Psoas muscle (tissue), 8 donors: Measurements from ENCODE around the gene LIN7B. TPM values are rescaled to one million over a fixed set of nuclear protein-coding genes. Genes with fewer than 3 reads are reported as not detected.

Experiments
- ATAC-seq, 4 donors: fragments of 200-7000 bp; cut with Tn5 transposase; one replicate each; pipeline ENCODE4 v1.9.1; 2020; ENCODE audit warnings: moderate library complexity in 3 of 4, mild to moderate bottlenecking in 2 of 4
- DNase-seq, 2 donors: peaks; one replicate each; pipeline ENCODE4 v3.0.0-alpha.2; 2020
- H3K27ac ChIP-seq: fragments of 200-600 bp; one replicate; pipeline ENCODE4 v1.8.0; 2022
- H3K27me3 ChIP-seq, 3 donors: fragments of 200-600 bp in 1 of 3; one replicate each; pipeline versions ENCODE4 v1.6.1 to v1.8.0; 2013 to 2022; ENCODE audit warnings: low read length in 2 of 3, mild to moderate bottlenecking in 2 of 3, moderate library complexity in 1 of 3; ENCODE audit not compliant: insufficient read depth in 3 of 3
- H3K36me3 ChIP-seq, 2 donors: fragments of 200-600 bp in 1 of 2; one replicate each; pipeline versions ENCODE4 v1.6.1 to v1.8.0; 2013 to 2022; ENCODE audit warnings: low read depth in 1 of 2, mild to moderate bottlenecking in 1 of 2, moderate library complexity in 1 of 2; ENCODE audit not compliant: insufficient read depth in 1 of 2
- H3K4me1 ChIP-seq: fragments of 200-600 bp; one replicate; pipeline ENCODE4 v1.8.0; 2022
- H3K4me3 ChIP-seq: fragments of 200-600 bp; one replicate; pipeline ENCODE4 v1.8.0; 2022; ENCODE audit warnings: mild to moderate bottlenecking
- H3K9me3 ChIP-seq: fragments of 200-600 bp; one replicate; pipeline ENCODE4 v1.8.0; 2022
- WGBS, 3 donors: extraction: QIAGEN DNeasy Blood & Tissue Kit; methylation state at CpG; one replicate each; pipeline versions ENCODE4 v1.1.6 to v1.1.7; 2013; 5-methylcytosine and 5-hydroxymethylcytosine counted together
- intact Hi-C, 2 donors: fragments of 100-400 bp; cut with DNase I; formaldehyde crosslinking; loops; one replicate each; pipeline versions ENCODE4 v1.11.0 to v1.14.2; 2022
- long read RNA-seq, 2 donors: library from polyadenylated mRNA; unstranded; transcript quantifications; one replicate each; pipeline ENCODE4 v2.0.0, GENCODE V29; 2021
- polyA plus RNA-seq, 3 donors: library from polyadenylated mRNA; stranded (reverse); fragments of 200-250 nt; gene quantifications; one replicate each; pipeline ENCODE4 v1.2.3, GENCODE V29; 2013
- total RNA-seq, 4 donors: library from RNA; stranded (reverse); fragmentation: NEBNext Ultra II Directional in 2 of 4; extraction: Animal tissue kit (Norgen Biotek cat#: 25700) in 2 of 4; gene quantifications; one replicate each; pipeline versions ENCODE4 v1.2.1 to v1.2.4, GENCODE V29; 2021 to 2023
- TF ChIP-seq, protein P1 (sequence below): fragments of 200-600 bp; IDR thresholded peaks from one replicate; pipeline ENCODE4 v1.8.0; 2022; ENCODE audit warnings: antibody characterized with exemption
- donor health status: healthy with polysubstance abuse.
- donor health status: DM: no; HTN: no; CAD: no; lungs with moderate emphysema.
- donor health status: Bipolar disorder and iron deficiency.
- donor health status: healthy.
- donor health status: DM: yes; HTN: yes; CAD: no.
- donor health status: DM: no; HTN: no; CAD: no.
- donor health status: DM: no; HTN: no; CAD: no.
- donor health status: DM: yes; HTN: yes; CAD: no.

The LIN7B gene, protein sequence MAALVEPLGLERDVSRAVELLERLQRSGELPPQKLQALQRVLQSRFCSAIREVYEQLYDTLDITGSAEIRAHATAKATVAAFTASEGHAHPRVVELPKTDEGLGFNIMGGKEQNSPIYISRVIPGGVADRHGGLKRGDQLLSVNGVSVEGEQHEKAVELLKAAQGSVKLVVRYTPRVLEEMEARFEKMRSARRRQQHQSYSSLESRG
- total RNA-seq (10 to 100 TPM; 11.8 to 27.9 (median 22.3) TPM), polyA plus RNA-seq (10 to 100 TPM; 13.9 to 24.3 (median 15.8) TPM)
- long read RNA-seq, donor 1, transcript LIN7B-201 (6 exons, 755 nt), result major isoform, 15 of 20 reads
- long read RNA-seq, donor 1, partial matches to known transcripts, result 3 of 20 reads
- long read RNA-seq, donor 1, other reads (novel, unspliced or antisense), result 2 of 20 reads
- long read RNA-seq, donor 2, transcript LIN7B-201 (6 exons, 755 nt), result major isoform, 14 of 21 reads
- long read RNA-seq, donor 2, partial matches to known transcripts, result 1 of 21 reads
- long read RNA-seq, donor 2, other reads (novel, unspliced or antisense), result 6 of 21 reads

DNA sequence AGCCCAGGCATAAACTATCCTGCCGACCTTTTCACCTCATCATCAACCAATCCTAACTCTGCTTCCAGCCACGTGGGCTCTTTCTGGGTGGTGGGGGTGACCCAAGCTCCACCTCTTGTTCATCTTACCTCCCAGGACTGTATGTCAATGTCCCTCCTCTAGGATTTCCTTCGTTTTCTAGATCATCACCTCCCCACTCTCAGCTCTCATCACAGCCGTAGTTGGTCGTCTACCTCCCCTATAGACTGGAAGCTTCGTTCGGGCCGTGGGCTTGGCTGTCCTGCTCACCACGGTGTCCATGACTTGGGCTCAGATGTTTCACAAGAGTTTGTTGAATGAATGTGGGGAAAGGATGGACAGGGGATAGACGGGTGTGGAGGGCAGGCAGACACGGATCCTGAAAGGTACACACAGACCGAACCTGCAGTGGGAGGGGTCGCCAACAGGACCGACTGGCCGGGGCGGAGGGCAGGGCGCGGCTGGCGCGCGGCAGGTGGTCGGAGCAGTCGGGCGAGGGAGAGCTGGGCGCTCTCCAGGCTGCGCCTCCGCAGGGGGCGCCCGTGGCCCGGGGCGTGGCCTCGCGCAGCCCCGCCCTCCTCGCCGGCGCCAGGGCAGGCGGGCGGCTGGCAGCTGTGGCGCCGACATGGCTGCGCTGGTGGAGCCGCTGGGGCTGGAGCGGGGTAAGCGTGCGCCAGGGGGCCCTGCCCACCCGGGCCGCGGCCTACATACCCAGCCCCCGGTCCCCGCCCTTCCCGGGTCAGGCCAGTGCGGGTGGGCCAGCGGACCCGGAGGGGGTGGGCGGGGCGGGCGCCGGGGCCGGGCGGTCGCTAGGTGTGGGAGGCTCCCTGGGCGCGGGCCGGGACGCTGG lies at the start of gene LIN7B:
Gene LIN7B (plus strand): TSS at position 609 of the 868 bp plus-strand sequence. CDS start 35 bp downstream, at position 644.
- H3K4me3 ChIP-seq, result peak within 1 kb of the TSS; percentile 93
- DNase-seq (peak; percentile 65 to 81), ATAC-seq (peak; percentile 73 to 76 (median 74))
- intact Hi-C loops, result no loop called here
- no peaks in the 10 kb centered on the region for H3K27me3 ChIP-seq
- TF ChIP-seq, protein P1, sequence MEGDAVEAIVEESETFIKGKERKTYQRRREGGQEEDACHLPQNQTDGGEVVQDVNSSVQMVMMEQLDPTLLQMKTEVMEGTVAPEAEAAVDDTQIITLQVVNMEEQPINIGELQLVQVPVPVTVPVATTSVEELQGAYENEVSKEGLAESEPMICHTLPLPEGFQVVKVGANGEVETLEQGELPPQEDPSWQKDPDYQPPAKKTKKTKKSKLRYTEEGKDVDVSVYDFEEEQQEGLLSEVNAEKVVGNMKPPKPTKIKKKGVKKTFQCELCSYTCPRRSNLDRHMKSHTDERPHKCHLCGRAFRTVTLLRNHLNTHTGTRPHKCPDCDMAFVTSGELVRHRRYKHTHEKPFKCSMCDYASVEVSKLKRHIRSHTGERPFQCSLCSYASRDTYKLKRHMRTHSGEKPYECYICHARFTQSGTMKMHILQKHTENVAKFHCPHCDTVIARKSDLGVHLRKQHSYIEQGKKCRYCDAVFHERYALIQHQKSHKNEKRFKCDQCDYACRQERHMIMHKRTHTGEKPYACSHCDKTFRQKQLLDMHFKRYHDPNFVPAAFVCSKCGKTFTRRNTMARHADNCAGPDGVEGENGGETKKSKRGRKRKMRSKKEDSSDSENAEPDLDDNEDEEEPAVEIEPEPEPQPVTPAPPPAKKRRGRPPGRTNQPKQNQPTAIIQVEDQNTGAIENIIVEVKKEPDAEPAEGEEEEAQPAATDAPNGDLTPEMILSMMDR, result peak; percentile 66
- H3K36me3 ChIP-seq, result peaks cover 0 to 6% of the 10 kb centered on the region in 2 donors
- no peaks in the 10 kb centered on the region for H3K9me3 ChIP-seq
- H3K4me1 ChIP-seq, result peaks cover 36% of the 10 kb centered on the region
- H3K27ac ChIP-seq, result peak within 1 kb of the TSS; percentile 83
- WGBS, 3 donors, result 1% methylated on average over 30 to 66 of the region's 66 CpGs

DNA sequence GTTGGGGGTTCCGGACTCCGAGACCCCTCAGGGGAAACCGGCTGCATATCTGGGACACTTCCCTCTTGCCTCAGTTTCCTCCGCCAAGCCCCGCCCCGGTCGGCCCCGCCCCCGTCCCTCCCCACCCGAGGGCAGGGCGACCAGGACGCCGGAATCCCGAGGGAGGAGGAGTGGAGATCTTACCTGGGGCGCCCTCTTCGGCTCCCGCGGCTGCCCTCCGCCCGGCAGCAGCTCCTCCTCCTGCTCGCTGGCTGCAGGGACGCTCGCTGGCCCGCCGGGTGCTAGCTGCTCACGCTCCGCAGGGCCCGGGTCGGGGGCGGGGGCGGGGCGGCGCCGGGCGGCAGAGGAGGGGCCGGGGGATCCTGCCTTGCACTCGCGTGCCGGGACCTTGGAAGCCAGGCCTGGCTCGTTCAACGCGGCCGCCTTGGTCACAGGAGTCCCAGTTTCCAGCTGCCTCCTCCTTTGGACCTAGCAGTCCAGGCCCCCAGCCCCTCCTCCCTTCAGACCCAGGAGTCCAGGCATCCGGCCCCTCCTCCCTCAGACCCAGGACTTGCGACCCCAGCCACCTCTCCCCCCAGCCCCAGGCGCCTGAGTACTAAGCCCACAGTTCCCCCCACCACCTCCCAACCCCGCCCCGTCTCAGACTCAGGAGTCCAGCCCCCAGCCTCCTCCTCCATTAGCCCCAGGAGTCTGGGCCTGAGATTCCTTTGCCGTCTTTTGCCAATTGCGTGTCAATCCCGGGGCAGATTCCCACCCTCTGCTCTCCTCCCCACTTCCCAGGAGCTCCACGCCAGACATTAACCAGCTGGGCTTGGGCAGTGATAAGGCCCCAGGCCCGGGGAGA lies 49.2 kb upstream of the LIN7B start, which contains the start of gene NTF4:
Gene NTF4 (minus strand): TSS at position 51 of the 844 bp plus-strand sequence. CDS start 2,821 bp downstream, outside the sequence.
- Histone ChIP-seq H3K27me3 (peaks cover 0 to 4% (median 0%) of the 10 kb centered on the region in 3 donors), H3K36me3 (no peaks in the 10 kb centered on the region), H3K4me3 (peak within 1 kb of the TSS; percentile 52), H3K9me3 (no peaks in the 10 kb centered on the region), H3K4me1 (peaks cover 17% of the 10 kb centered on the region), H3K27ac (peak within 1 kb of the TSS; percentile 63)
- TF ChIP-seq, protein P1, result no peak
- 2% methylated on average over 38 to 53 of the region's 53 CpGs for WGBS, 3 donors
- ATAC-seq (peak; percentile 41 to 54 (median 48)), DNase-seq (peak; percentile 19 to 56)
- intact Hi-C loops, result loop anchor here in 1 of 2 donors (5.0 kb wide), 1 partner anchor 68 kb away; no protein-coding TSS in a partner anchor

DNA sequence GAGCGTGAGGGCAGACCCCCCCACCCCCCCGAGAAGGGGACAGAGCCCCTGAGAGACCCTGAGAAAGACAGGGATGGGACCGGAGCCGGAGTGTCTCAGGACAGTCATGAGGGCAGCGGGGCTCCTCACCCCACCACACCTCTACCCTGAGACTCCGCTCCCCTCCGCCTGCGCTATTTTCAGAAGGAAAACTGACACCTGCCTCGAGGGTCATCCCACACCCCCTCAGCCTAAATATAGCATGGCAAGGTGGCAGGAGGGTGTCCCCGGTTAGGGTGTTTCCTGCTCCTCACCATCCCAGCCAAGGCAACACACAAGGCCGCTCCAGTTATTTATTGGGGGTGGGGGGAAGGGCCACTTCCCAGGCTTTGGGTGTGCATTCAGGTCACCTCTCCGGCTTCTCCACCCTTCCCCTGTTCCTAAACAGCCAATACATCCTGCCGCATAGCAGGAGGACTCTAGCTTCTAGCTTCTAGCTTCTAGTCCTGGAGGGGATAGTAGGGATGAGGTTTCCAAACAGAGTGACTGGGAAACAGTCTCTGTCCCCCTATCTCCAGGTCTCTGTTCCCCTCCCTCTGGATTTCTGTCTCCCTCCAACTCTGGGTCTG lies 48.2 kb upstream of the LIN7B start:
- intact Hi-C loops, result loop anchor here in 1 of 2 donors (5.0 kb wide), 1 partner anchor 69 kb away; no protein-coding TSS in a partner anchor
- TF ChIP-seq, protein P1, result no peak
- WGBS, 3 donors, result 16 to 22% (median 17%) methylated on average over 12 to 13 of the region's 13 CpGs
- Histone ChIP-seq H3K36me3 (no peaks in the 10 kb centered on the region), H3K9me3 (no peaks in the 10 kb centered on the region), H3K4me1 (peaks cover 17% of the 10 kb centered on the region), H3K27me3 (peaks cover 0 to 4% (median 0%) of the 10 kb centered on the region in 3 donors), H3K27ac (peak overlapping the region; percentile 63), H3K4me3 (peak overlapping the region; percentile 52)
- ATAC-seq, result peak; percentile 76 to 85 (median 82)
- DNase-seq, result peak; percentile 44 to 74
